NCI-H526 treated with DMSO at 0.1 percent for 48 hours (cell line): Measurements from ENCODE around the gene AVEN.
"Not testable (repeated sequence)": the region's sequence is repeated elsewhere in the genome, so short reads cannot be mapped to it uniquely, and the experiment has no call there.

Experiments used
- DNase-seq: peaks from one replicate; lab custom pipeline; 2025; lab: John Stamatoyannopoulos, UW

Gene AVEN

DNA sequence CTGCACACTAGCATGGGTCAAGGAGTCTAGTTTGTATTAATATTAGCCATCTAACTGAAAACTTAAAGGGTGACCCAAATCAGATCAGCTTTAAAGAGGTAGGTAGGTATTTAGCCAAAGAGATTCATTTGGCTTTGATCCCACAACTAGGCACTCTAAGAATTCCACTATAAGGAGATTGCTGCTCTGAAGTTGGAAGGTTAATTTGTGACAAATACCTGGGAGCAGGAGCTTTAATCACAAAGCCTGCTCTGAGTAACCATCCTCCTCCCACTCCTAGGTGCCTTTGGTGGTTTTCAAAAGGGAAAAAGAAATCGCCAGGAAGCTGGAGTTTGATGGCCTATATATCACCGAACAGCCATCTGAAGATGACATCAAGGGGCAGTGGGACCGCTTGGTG lies 191.0 kb downstream of the AVEN start:
- no peak for DNase-seq

DNA sequence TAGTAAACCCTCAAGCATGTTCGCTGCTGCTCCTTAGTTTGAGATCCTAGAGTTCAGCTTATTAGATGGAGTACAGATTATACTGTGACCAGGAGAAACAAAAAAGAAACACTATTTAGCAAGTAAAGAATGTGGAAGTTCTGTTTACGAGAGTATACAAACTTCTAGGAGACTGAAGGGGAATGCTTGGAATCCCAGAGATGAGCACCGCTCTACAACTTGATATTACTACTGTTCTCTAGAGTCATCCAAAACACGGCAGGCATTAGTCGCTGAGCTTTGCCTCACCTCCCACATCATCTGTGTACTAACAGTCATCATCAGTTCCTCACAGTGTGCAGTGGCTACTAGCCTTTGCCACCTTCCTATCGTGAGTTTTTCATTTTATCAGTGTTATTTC lies 192.1 kb downstream of the AVEN start:
- no peak for DNase-seq

- no peak for DNase-seq
Observed at GRCh38 chr15:33846142-33846541, 192.9 kb downstream of the AVEN start.

DNA sequence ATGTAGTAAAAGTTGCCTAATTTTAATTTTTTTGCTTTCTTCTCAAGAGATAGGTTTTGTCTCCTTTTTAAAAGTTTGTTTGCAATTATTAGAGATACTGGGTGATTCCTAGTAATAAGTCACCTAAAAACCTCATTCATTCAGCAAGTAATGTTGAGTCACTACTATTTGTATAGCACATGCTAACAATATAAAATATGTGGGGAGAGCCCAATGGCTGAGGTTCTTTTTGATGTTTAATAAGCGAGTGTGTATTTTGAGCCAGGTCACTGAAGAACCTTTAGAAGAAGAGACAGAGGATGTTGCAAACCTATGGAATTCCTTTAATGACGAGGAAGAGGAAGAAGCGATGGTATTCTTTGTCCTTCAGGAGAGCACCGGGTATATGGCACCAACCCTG lies 194.4 kb downstream of the AVEN start:
- no peak for DNase-seq

GRCh38 chr15:33844186-33844585 lies 194.8 kb downstream of the AVEN start:
- DNase-seq: no peak

GRCh38 chr15:33840615-33841014 lies 198.4 kb downstream of the AVEN start:
- DNase-seq: no peak

GRCh38 chr15:33839540-33839939 lies 199.5 kb downstream of the AVEN start:
- DNase-seq: no peak

GRCh38 chr15:33837294-33837693 lies 201.7 kb downstream of the AVEN start:
- no peak for DNase-seq

- no peak for DNase-seq
Observed at GRCh38 chr15:33834892-33835743, 203.9 kb downstream of the AVEN start.

- no peak for DNase-seq
Observed at GRCh38 chr15:33831646-33832045, 207.4 kb downstream of the AVEN start.

DNA sequence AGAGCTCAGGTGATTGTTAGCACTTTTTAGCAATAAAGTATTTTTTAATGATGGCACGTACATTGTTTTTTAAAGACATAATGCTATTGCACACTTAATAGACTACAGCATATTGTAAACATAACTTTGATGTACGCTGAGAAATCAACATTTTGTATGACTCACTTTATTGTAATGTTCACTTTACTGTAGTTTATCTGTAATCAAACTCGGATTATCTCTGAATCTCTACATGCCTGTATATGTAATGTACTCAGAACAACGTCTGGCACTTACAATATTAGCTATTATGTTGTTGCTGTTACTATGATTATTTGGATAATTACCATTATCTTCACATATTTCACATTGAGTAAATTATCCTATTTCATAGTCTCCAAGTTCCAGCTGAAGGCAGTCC lies 208.7 kb downstream of the AVEN start:
- DNase-seq: no peak

DNA sequence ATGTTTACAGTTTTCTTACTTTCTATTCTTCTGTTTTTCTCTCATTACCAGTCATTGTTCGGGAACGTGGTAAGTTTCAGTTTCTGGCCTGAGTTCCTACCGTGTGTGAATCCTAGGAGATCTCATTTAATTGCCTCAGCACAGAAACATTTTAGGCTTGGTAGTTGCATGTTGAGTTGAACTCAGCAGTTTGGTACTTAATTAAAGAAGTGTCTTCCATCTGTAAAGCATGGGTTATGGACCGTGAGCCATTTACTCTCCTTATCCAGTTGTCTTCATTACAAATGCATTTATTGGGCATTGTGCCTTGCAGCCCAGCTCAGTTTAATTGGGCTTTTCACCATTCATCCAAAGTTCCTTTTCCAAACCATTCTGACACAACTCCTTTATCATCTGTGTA lies 212.8 kb downstream of the AVEN start:
- no peak for DNase-seq

- DNase-seq: no peak
Observed at GRCh38 chr15:33825453-33825852, 213.6 kb downstream of the AVEN start.

DNA sequence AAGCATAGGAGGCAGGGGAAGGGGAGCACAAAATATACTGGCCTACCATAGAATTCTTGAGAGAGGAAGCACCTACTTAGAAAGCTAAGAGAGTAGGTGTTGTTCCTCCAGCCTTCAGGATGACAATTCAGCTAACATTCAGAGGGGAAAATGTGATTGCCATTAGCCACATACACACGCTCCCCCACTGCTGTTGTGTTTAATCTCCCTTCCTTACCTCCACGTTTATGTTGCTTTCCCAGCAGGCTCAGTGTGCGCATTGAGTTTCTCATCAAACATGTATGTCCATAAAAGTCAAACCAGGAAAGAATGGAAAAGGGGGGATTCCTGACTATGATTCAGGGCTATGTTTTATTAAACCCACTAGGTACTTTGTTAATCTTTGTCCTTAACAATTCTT lies 215.9 kb downstream of the AVEN start:
- no peak for DNase-seq

GRCh38 chr15:33822479-33822878 lies 216.5 kb downstream of the AVEN start:
- no peak for DNase-seq

DNA sequence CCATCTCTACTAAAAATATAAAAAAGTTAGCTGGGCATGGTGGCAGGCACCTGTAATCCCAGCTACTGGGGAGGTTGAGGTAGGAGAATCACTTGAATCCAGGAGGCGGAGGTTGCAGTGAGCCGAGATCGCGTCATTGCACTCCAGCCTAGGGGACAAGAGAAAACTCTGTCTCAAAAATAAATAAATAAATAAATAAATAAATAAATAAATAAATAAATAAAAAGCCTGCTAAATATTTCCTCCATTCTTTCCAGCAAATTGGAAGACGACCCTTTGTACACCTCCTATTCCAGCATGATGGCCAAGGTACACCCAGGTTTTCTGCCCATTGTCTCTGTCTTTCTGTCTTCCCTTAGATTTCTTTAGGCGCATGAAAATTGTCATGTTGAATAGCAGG lies 219.5 kb downstream of the AVEN start:
- DNase-seq: not testable (repeated sequence)
